Keratinocyte (primary cell): ENCODE measurements around the gene CDKAL1. TPM values are rescaled to one million over a fixed set of nuclear protein-coding genes. Genes with fewer than 3 reads are reported as not detected.

Experiments used
- DNase-seq: peaks from one replicate; pipeline ENCODE4 v3.0.0-alpha.2; 2011; ENCODE audit warnings: low read depth, missing footprints, low spot score
- FAIRE-seq: peaks from 2 replicates; lab custom pipeline; 2011; peaks lifted over from hg19 to GRCh38; lab: Jason Lieb, UNC
- H2AFZ ChIP-seq: 2 replicates; pipeline ENCODE4 v1.6.0; 2012; ENCODE audit warnings: low read length, control low read depth, inconsistent platforms; ENCODE audit not compliant: control insufficient read depth
- H3K27ac ChIP-seq: 2 replicates; pipeline ENCODE4 v1.5.1; 2011; ENCODE audit warnings: low read length; ENCODE audit not compliant: control insufficient read depth, insufficient read depth
- H3K27me3 ChIP-seq: 3 replicates; pipeline ENCODE4 v1.6.0; 2011; ENCODE audit warnings: low read length; ENCODE audit not compliant: control insufficient read depth, insufficient read depth; ENCODE audit errors: extremely low read depth
- H3K36me3 ChIP-seq, 2 experiments: 2 replicates in 1 of 2; 3 replicates in 1 of 2; pipeline ENCODE4 v1.5.1; 2011; ENCODE audit warnings: low read length in 2 of 2, mild to moderate bottlenecking in 1 of 2; ENCODE audit not compliant: control insufficient read depth in 2 of 2, insufficient read depth in 2 of 2; ENCODE audit errors: extremely low read depth in 1 of 2
- H3K4me1 ChIP-seq: 3 replicates; pipeline ENCODE4 v1.5.1; 2011; ENCODE audit warnings: low read length; ENCODE audit not compliant: control insufficient read depth, insufficient read depth; ENCODE audit errors: extremely low read depth
- H3K4me2 ChIP-seq: 3 replicates; pipeline ENCODE4 v1.6.0; 2011; ENCODE audit warnings: low read depth, low read length; ENCODE audit not compliant: control insufficient read depth, insufficient read depth; ENCODE audit errors: extremely low read depth
- H3K4me3 ChIP-seq, 3 experiments: fragments of 200-600 bp in 1 of 3; sonication (generic) in 1 of 3; 2 replicates in 2 of 3; 3 replicates in 1 of 3; pipeline ENCODE4 v1.5.1; 2011 to 2016; ENCODE audit warnings: low read length in 3 of 3, mild to moderate bottlenecking in 3 of 3, control low read depth in 2 of 3, inconsistent platforms in 1 of 3, low read depth in 1 of 3, mixed read lengths in 1 of 3, mixed run types in 1 of 3, moderate library complexity in 1 of 3; ENCODE audit not compliant: control insufficient read depth in 2 of 3, insufficient read depth in 2 of 3; ENCODE audit errors: extremely low read depth in 1 of 3
- H3K79me2 ChIP-seq: 2 replicates; pipeline ENCODE4 v1.6.0; 2012; ENCODE audit warnings: low read length; ENCODE audit not compliant: control insufficient read depth, insufficient read depth
- H3K9ac ChIP-seq: 3 replicates; pipeline ENCODE4 v1.6.0; 2011; ENCODE audit warnings: low read length; ENCODE audit not compliant: control insufficient read depth, insufficient read depth; ENCODE audit errors: extremely low read depth
- H3K9me1 ChIP-seq: 3 replicates; pipeline ENCODE4 v1.6.0; 2011; ENCODE audit warnings: low read length; ENCODE audit not compliant: control insufficient read depth, insufficient read depth; ENCODE audit errors: extremely low read depth
- H3K9me3 ChIP-seq: 2 replicates; pipeline ENCODE4 v1.5.1; 2012; ENCODE audit warnings: low read depth, low read length; ENCODE audit not compliant: control insufficient read depth
- H4K20me1 ChIP-seq: 3 replicates; pipeline ENCODE4 v1.6.0; 2011; ENCODE audit warnings: low read length; ENCODE audit not compliant: control insufficient read depth, insufficient read depth; ENCODE audit errors: extremely low read depth
- CTCF ChIP-seq, 3 experiments: IDR thresholded peaks in 1 of 3; conservative IDR thresholded peaks in 1 of 3; optimal IDR thresholded peaks in 1 of 3; 2 replicates in 2 of 3; 3 replicates in 1 of 3; pipeline versions ENCODE3 to v1.5.1; 2011; ENCODE audit warnings: low read length in 3 of 3, mild to moderate bottlenecking in 3 of 3, moderate library complexity in 2 of 3, control low read depth in 1 of 3, inconsistent platforms in 1 of 3; ENCODE audit not compliant: insufficient read depth in 2 of 3; ENCODE audit errors: extremely low read depth in 1 of 3
- EZH2 ChIP-seq: IDR thresholded peaks from one replicate; pipeline ENCODE4 v1.6.1; 2012; ENCODE audit warnings: inconsistent platforms, mild to moderate bottlenecking, low read length, moderate library complexity
- dilution Hi-C: fragments of 300-500 bp; cut with MboI; formaldehyde crosslinking; loops from one replicate; pipeline ENCODE4 v1.7.0; 2020; ENCODE audit warnings: low sequenced_read_pairs; ENCODE audit not compliant: extremely low pct_ligation_motif_present
- polyA plus RNA-seq, 5 experiments: library from polyadenylated mRNA; depleted of rRNA in 3 of 5; stranded (reverse) in 3 of 5; stranded (forward) in 1 of 5; unstranded in 1 of 5; fragments of >200 nt; gene quantifications; 1 replicate in 1 of 5; 2 replicates in 3 of 5; 3 replicates in 1 of 5; pipeline versions ENCODE4 v1.2.1 to v1.2.3, GENCODE V29; 2011 to 2012; ENCODE audit warnings: missing spikeins in 2 of 5, low read depth in 1 of 5, low replicate concordance in 1 of 5

Gene CDKAL1
- polyA plus RNA-seq, 1 donor (not counting 4 experiments of a cell fraction or from before 2014, with no cell fraction given) = 5.6 TPM

GRCh38 chr6:20571261-20571660 is 37.0 kb downstream of the CDKAL1 start:
- no peak overlapping the region for H3K9ac ChIP-seq
- H3K9me1 ChIP-seq = no peaks in the 10 kb centered on the region
- no peak overlapping the region for H2AFZ ChIP-seq
- FAIRE-seq (no peak), DNase-seq (no peak)
- H3K79me2 ChIP-seq = no peaks in the 10 kb centered on the region
- TF ChIP-seq EZH2 = no peak
- no peak for TF ChIP-seq CTCF (optimal IDR thresholded peaks at IDR 0.05 in 1 of 3, IDR thresholded peaks at IDR 0.05 in 1 of 3, conservative IDR thresholded peaks at IDR 0.05 in 1 of 3; ENCODE audit: extremely low read depth in 1 of 3, insufficient read depth in 2 of 3, low read length in 3 of 3)
- no peak overlapping the region for H3K27ac ChIP-seq
- no peaks in the 10 kb centered on the region for H3K27me3 ChIP-seq
- dilution Hi-C loops = no loop called here
- H3K36me3 ChIP-seq = peaks cover 0 to 2% of the 10 kb centered on the region in 2 experiments
- no peak overlapping the region for H3K4me2 ChIP-seq
- no peaks in the 10 kb centered on the region for H4K20me1 ChIP-seq
- no peak overlapping the region for H3K4me3 ChIP-seq
- peaks cover 16% of the 10 kb centered on the region for H3K4me1 ChIP-seq
- no peaks in the 10 kb centered on the region for H3K9me3 ChIP-seq

DNA sequence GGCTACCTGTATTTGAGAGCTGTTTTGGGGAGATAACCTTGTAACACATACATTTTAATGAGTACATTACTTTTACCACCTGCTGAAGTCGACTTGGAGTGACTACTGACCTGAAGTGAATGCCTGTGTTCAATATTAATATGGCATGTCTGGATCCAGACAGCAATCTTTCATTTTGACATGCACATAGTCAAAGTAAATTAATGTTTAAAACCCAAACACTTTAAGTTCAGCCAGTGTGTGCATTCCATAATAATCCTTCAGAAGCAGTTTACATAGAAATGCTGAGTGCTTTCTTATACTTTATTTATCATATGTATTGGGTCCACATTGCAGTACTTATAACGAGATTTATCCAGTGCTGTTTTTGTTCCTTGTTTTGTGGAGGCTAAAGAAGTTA is 38.0 kb downstream of the CDKAL1 start:
- H3K27me3 ChIP-seq = no peaks in the 10 kb centered on the region
- no peaks in the 10 kb centered on the region for H3K9me3 ChIP-seq
- no peak overlapping the region for H3K27ac ChIP-seq
- peaks cover 0 to 2% of the 10 kb centered on the region in 2 experiments for H3K36me3 ChIP-seq
- peaks cover 16% of the 10 kb centered on the region for H3K4me1 ChIP-seq
- no peak for FAIRE-seq
- no peaks in the 10 kb centered on the region for H4K20me1 ChIP-seq
- no peak overlapping the region for H2AFZ ChIP-seq
- no peaks in the 10 kb centered on the region for H3K79me2 ChIP-seq
- H3K4me2 ChIP-seq = no peak overlapping the region
- TF ChIP-seq EZH2 (no peak), CTCF (optimal IDR thresholded peaks at IDR 0.05 in 1 of 3, IDR thresholded peaks at IDR 0.05 in 1 of 3, conservative IDR thresholded peaks at IDR 0.05 in 1 of 3; ENCODE audit: extremely low read depth in 1 of 3, insufficient read depth in 2 of 3, low read length in 3 of 3) (no peak)
- DNase-seq = no peak
- dilution Hi-C loops = no loop called here
- H3K9ac ChIP-seq = no peak overlapping the region
- H3K9me1 ChIP-seq = no peaks in the 10 kb centered on the region
- no peak overlapping the region for H3K4me3 ChIP-seq
